GM12864 (cell line): Measurements from ENCODE around the gene CPLX1.

Source experiments
- DNase-seq: peaks from one replicate; pipeline ENCODE4 v3.0.0-alpha.2; 2011; ENCODE audit warnings: low read depth
- H3K4me3 ChIP-seq: 2 replicates; pipeline ENCODE4 v1.5.1; 2011; ENCODE audit warnings: mild to moderate bottlenecking, low read depth, low read length, control low read depth
- CTCF ChIP-seq: IDR thresholded peaks from 2 replicates; pipeline ENCODE4 v1.5.1; 2011; ENCODE audit warnings: low read depth, mild to moderate bottlenecking, moderate library complexity, low read length, control low read depth, inconsistent platforms; ENCODE audit errors: missing control alignments

The CPLX1 gene

GRCh38 chr4:869776-870175, 43.8 kb upstream of the CPLX1 start:
- no peak for DNase-seq
- H3K4me3 ChIP-seq: no peak overlapping the region
- no peak for TF ChIP-seq CTCF

GRCh38 chr4:868421-868820, 42.5 kb upstream of the CPLX1 start:
- no peak overlapping the region for H3K4me3 ChIP-seq
- DNase-seq: no peak
- TF ChIP-seq CTCF: no peak

GRCh38 chr4:867526-868250, 41.8 kb upstream of the CPLX1 start:
- DNase-seq: no peak
- no peak for TF ChIP-seq CTCF

GRCh38 chr4:866761-867390, 40.9 kb upstream of the CPLX1 start:
- DNase-seq: no peak
- no peak for TF ChIP-seq CTCF
- H3K4me3 ChIP-seq: no peak overlapping the region

More at GRCh38 chr4:867526-868250, 41.8 kb upstream of the CPLX1 start:
- H3K4me3 ChIP-seq: no peak overlapping the region

- DNase-seq: no peak
- no peak overlapping the region for H3K4me3 ChIP-seq
- no peak for TF ChIP-seq CTCF
These were observed 40.3 kb upstream of the CPLX1 start for GRCh38 chr4:866068-866760.

GRCh38 chr4:865572-865971, 39.6 kb upstream of the CPLX1 start:
- no peak overlapping the region for H3K4me3 ChIP-seq
- no peak for TF ChIP-seq CTCF
- DNase-seq: no peak
